Measurements from ENCODE around the gene OR2T35.
"Not testable (repeated sequence)": the region's sequence is repeated elsewhere in the genome, so short reads cannot be mapped to it uniquely, and the experiment has no call there.

The OR2T35 gene

DNA sequence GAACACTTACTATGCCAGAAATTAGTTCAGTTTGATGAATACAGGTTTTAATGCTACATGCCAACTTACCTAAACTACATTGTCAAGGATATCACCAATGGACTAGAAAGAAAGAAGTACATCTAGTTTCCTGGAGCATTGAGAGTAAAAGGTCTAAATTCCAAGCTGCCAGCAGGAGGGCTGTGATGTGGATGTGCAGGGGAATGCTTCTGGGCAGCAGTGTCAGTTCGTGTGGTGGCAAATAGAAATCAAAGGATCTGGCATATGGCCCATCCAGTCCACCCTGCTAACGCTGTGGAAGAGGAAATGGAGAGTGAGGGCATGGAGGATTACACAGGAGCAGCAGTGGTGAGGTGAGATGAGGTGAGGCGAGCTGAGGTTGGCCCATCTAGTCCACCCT, at the start of gene OR2T35:
OR2T35 (minus strand) TSS at position 101 of the 400 bp plus-strand sequence. CDS start 6,020 bp downstream, outside the sequence.
- not testable (repeated sequence) for DNase-seq (ENCODE audit: low spot score)

DNA sequence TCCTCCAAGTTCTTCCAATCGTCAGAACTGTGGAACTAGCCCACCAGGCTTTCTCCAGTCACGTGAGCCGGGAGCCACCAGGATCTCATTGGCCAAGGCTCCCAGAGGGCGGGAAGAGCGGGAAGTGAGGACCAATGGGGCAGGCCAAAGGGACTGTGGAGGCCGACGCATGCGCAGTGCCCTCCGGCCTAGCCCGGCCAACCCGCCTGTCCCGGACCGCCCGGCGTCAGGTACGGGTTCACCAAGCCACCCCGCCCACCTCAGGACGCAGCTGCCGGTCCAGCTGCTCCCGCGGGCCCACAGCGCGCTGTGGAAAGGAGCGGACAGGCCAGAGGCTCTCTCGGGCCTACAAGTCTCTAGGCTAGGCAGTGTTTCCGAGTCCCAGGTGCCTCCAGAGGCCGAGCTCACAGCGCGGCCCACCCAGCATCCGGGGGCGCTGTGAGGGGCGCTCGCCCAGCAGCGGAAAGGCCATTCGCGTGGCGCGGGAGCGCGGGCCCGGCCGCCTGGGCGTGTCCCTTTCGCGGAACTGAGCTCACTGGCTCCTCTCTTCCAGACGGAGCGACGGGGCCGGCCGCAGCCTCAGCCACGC, 46.6 kb upstream of the OR2T35 start:
- DNase-seq (ENCODE audit: low spot score) = no peak

DNA sequence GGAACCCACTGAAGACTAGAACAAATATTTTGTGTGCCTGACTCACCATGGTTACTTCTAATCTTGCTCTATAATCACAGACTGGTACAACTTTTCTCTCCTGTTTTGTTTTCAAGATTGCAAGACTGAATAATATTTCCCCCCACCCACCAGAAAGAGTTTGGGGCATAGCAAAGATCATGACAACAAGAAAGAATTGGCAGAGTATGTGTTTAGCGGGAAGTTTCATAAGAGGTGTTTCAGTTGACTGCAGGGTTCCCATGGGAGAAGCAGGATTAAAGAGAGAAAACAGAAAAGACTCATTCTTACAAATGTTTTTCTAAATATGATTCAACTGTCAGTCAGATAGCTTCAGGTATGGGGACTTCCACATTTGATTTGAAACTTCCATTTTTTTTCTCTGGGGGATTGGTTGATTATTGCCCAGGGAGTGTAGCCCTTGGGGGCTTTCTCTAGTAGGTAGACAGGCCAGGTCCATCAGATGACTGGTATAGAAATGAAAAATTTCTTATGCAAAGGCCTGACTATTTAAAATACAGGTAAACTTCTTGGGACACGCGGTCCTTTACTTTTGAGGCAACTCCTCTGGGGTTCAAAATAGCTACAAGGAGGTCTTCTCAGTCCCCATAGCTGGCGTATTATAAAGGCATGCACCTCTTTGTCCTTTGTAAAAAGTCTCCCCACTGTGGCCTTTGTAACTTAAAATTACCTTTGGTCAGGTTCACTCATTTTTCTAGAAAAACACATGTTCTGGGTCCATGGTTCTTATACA, 43.6 kb upstream of the OR2T35 start:
- no peak for DNase-seq (ENCODE audit: low spot score)

DNA sequence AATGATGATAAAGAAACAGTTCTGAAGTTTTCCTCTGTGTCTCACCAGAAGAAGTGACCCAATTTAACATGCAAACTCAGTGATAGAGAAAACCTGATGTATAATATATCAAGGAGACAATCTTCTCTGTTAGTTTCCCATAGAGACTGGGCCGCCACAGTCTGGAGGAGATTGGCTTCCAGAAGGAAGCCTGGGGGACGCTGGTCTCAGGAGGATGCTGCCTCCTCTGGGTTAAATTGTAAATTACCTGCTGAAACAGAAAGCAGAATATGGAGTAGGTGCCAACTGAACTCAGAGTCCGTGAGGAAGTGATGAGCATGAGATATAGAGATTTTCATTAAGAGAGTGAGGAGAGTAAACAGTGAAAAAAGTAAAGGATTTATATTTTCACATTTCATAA, 41.7 kb upstream of the OR2T35 start:
- DNase-seq (ENCODE audit: low spot score) = no peak

DNA sequence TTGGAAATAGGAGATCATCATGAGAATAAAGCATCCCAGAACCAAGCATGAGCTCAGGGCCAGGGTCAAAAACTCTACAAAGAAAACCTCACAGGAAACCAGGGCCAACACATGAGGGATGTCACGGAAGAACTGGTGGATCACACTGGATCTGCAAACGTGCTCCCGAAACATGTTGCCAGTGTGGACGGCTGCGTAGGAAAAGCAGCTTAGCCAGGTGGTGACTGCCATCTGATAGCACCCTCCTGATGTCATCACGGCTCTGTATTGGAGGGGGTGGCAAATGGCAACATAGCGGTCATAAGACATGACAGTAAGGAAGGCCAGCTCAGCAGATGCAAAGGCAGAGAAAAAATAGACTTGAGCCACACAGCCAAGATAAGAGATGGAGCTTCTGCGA, 36.6 kb upstream of the OR2T35 start:
- no peak for DNase-seq (ENCODE audit: low spot score)

DNA sequence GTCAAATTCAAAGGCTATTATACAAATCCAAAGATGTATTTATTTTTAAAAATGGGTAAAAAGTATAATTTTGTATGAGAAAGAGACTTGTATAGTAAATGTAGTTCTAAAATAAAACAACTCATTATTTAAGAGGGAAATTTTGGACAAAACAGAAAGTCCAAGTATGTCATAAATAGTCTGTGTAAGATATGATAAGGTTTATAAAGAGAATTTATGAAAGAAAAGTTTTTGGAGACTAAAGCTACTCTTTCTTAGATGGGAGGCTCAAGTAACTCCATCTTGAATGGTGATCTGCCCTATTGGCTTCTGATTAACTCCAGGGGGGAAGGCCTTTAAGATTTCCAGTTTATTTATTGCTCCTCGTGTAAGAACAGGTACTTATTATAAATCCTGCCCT, 24.9 kb upstream of the OR2T35 start:
- DNase-seq (ENCODE audit: low spot score) = no peak

DNA sequence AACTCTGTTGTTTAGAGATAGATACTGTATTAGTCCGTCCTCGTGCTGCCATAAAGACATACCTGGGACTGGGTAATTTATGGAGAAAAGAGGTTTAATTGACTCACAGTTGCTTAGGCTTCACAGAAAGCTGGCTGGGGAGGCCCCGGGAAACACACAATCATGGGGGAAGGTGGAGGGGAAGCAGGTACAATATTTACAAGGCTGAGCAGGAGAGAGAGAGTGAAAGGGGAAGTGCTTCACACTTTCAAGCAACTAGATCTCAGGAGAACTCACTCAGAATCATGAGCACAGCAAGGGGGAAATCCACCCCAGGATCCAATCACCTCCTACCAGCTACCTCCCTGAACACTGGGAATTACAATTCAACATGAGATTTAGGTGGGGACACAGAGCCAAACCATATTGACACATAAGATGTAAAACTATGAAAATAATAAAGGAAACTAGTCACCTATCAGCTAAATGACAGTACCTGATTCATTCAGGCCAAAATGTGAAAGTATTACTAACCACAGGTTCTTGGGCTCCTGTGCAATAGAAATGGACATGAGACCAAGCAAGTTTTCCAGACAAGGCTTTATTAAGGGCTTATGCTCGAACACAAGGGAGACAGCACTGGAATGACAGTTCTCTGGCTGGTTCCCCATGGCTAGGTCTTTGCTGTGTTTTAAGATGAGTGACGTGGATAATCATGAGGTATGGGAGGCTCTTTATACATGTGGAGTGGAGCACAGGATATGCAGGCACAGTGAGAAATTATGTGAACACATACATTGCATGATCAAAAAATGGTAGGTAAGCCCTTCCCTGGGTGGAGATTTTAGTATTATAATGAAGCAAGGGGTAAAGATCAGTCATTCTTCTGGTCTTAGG, 18.6 kb upstream of the OR2T35 start:
- DNase-seq (ENCODE audit: low spot score) = not testable (repeated sequence)

DNA sequence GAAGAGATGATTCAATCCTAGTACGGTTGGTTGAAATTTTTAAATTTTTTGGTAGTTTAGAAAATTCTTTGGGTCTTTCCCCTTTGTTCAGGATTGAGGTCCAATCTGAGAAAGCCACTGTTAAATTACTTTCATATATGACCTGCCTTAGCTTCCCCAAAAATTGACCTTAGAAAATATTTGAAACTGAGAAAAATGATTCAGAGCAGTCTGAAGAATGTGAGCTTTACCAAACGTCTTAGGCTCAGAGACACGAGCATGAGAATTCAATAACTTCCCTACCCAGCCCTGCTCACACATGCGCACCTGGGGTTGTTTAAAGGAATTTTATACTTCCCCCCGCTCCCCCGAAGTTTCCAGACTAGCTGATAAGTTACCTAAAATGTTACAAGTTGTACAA, 11.7 kb upstream of the OR2T35 start:
- not testable (repeated sequence) for DNase-seq (ENCODE audit: low spot score)

- DNase-seq (ENCODE audit: low spot score) = not testable (repeated sequence)
Measured at GRCh38 chr1:248655354-248655753, 10.3 kb upstream of the OR2T35 start, which contains the start of gene OR2T27. OR2T27 (minus strand) TSS chr1:248655528; CDS start chr1:248650884, 4,644 bp downstream.

- not testable (repeated sequence) for DNase-seq (ENCODE audit: low spot score)
Measured at GRCh38 chr1:248648770-248649536, 3.9 kb upstream of the OR2T35 start.

DNA sequence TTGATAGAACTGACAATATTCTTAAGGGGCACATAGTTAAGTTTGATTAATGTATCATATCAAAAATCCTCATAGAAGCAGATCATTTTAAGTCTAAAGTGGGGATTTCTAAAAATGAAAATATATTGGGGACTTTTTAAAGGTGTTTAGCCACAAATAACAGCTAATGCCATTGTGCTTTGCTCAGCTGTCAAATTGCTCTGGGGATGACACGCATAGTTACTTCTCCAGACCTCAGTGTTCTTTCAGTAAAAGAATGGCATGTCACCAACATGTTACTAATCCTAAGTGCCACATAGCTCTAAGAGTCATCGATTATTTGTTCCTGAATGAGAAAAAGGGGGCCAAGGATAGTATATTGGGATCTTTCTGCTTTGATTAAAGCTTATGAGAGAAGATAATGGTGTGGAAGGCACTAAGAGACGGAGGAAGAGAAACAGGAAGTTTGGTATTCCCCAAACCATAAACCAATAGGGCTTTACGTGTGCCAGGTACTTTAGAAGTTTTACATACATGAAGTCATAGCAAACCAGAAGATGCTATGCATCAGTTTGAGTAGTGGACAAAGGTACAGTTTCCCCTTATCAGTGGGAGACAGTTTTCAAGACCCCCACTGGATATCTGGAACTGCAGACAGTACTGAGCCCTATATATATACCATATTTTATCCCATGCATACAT, 2.0 kb downstream of the OR2T35 start:
- DNase-seq (ENCODE audit: low spot score) = not testable (repeated sequence)

- DNase-seq (ENCODE audit: low spot score) = not testable (repeated sequence)
Measured at GRCh38 chr1:248641583-248641982, 3.5 kb downstream of the OR2T35 start.

DNA sequence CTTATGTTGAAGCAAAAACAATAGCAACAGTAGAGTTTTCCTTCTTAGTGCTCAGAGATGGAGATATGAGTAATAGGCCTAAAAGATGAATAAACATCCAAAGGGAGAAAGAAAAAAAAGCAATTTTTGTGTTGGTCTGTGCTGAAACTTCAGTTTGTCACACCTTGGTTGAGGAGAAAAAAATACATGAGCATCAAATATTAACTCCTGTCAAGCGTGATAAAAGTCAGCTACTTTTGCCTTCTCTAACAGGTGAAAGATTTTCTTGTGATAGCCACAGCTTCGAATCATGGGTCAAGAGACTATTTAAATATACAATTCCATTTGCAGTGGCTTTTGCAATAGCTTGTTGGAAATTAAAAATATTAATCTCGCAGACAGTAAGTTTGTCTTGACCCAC, 4.2 kb downstream of the OR2T35 start:
- DNase-seq (ENCODE audit: low spot score) = not testable (repeated sequence)

DNA sequence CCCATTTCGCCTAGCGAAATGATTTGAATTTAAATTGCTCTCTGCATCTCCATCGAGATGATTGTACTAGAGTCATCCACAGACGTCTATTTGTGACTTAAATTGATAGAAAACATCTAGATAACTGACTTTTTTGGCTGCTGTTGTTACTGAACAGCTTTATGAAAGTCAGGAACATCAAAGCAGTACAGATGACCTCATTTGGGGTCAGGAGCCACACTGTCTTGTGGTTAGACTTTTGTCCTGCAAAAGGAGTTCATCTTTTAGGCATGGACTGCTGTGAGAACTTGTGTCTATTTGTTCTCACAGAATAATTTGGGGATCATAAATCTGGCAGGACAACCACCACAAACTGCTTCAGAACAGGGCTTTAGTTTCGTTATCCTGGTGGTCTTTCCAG, 5.4 kb downstream of the OR2T35 start:
- DNase-seq (ENCODE audit: low spot score) = not testable (repeated sequence)

DNA sequence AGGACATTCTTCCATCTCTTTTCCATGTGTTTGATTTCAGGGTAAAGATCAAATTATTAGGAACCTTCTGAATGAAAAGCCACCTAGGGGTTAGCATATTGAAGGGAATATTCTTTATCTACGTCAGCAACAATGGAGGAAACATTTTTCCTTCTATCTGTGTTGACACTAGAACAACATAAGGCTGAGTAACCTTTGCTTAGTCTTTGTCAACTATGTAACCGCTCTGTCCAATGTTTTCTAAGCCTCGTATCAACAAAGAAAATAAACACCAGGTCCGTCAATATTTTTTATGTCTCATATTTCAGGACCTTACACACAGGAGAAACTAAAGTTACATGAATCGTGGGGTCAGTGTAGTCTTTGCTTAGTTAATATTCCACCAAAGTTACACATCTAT, 8.5 kb downstream of the OR2T35 start:
- DNase-seq (ENCODE audit: low spot score) = not testable (repeated sequence)

DNA sequence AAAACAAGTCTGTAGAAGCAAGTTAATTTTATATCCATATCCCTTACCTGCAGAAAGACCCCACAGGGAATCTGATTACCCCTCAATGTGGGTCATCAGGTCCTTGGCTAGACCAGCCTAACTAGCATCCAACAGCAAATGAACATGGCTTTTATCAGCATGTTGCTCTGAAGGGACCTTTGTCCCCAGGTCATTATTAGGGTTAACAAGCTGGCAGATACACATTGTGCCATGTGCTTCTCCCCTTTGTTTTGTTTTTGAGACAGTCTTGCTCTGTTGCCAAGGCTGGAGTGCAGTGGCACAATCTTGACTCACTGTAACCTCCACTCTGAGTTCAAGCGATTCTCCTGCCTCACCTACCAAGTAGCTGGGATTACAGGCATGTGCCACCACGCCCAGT, 10.1 kb downstream of the OR2T35 start, which contains the start of gene OR2T11:
OR2T11 (minus strand) TSS at position 101 of the 400 bp plus-strand sequence. CDS start 7,963 bp downstream, outside the sequence.
- not testable (repeated sequence) for DNase-seq (ENCODE audit: low spot score)

- DNase-seq (ENCODE audit: low spot score) = no peak
Measured at GRCh38 chr1:248631354-248632008, 13.6 kb downstream of the OR2T35 start.

DNA sequence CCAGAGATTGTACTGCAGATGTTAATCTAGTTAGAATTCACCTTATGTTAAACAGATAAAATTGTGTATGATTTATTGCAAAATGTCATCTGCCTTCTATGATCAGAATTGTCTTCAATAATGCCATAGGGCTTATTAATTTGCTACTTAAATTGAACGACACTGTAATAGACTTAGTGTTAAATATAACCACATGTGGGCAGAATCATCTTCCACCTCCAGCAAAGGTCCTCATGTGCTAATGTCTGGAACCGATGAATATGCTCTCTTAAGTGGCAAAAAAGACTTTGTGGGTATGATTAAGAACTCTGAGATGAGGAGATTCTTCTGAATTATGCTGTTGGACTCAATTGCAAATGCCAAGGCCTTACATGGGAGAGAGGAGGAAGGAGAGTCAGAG, 14.5 kb downstream of the OR2T35 start:
- DNase-seq (ENCODE audit: low spot score) = no peak

DNA sequence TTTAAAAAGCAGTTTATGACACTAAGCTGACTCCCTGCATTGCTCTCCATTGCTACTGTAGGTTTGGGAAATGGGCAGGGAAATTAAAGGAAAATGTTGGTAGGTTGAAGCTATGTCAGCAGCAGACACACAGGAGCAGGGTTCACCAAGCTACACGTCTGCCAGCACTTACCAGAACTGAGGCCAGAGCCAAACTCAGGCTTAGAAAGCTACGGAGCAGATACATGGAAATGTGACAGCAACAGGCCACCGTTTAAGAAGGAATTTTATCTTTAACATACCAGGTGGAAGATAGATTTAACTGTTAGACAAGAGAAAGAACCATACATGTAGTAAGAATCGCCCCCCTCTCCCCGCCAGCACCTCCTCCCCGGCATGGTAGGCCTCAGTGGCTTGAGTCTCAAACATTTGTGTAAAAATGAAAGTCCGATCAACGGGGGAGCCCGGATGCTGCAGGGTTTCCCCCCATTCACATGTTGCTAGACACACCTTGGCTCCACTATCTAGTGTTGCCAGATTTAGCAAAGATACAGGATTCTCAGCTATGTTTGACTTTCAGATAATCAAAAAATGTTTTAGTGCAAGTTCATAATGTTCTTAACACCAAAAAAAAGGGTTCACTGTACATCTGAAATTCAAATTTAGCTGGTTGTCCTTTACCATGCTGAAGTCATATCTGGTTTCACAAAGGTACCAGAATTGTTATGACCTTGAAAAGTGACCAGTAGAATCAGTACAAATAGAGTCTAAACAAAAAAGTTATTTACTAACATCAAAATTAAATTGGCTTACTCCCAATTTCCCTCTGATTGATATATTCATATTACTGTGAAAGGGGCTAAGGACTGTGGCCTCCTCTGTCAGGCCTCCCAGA, 16.9 kb downstream of the OR2T35 start:
- no peak for DNase-seq (ENCODE audit: low spot score)
